K562 (cell line): ENCODE results near the gene CCDC33. TPM values are rescaled to one million over a fixed set of nuclear protein-coding genes. Genes with fewer than 3 reads are reported as not detected.

Source experiments
- ATAC-seq: fragments of 200-7000 bp; cut with Tn5 transposase; 3 replicates; pipeline ENCODE4 v1.9.1; 2020; ENCODE audit warnings: moderate library complexity
- BruUV-seq: library from RNA; stranded (reverse); fragments of 400-500 nt; replicated peaks from 2 replicates; lab custom pipeline; 2021; lab: Mats Ljungman, UMichigan
- CTCF ChIA-PET: fragments of 300-600 bp; formaldehyde crosslinking; extraction: SDS; loops from one replicate; lab custom pipeline; 2021; ENCODE audit warnings: low intra/inter-chr PET ratio; lab: Yijun Ruan, JAX
- POLR2A ChIA-PET: fragments of 300-600, 350-650 bp; sonication (Branson Sonifier 250); formaldehyde crosslinking; extraction: SDS; loops from one replicate; lab custom pipeline; 2021; ENCODE audit warnings: antibody characterized with exemption, inconsistent platforms; lab: Yijun Ruan, JAX
- DNase-seq, 4 experiments: peaks; one replicate each; pipeline versions ENCODE4 v3.0.0 to v3.0.0-alpha.2; 2011 to 2018; ENCODE audit warnings: low spot score in 3 of 4, mixed read lengths in 3 of 4; ENCODE audit errors: extremely low read depth in 1 of 4
- FAIRE-seq: peaks from 2 replicates; lab custom pipeline; 2011; peaks lifted over from hg19 to GRCh38; lab: Jason Lieb, UNC
- H2AFZ ChIP-seq: 2 replicates; pipeline ENCODE4 v1.6.0; 2011; ENCODE audit warnings: low read depth, low read length, control low read depth, inconsistent platforms
- H3K27ac ChIP-seq: fragments of 200-600 bp; 3 replicates; pipeline ENCODE4 v1.8.0; 2011; ENCODE audit warnings: low read depth, mild to moderate bottlenecking, control low read depth, inconsistent platforms, low read length, moderate library complexity, mixed read lengths; ENCODE audit errors: extremely low read depth
- H3K27me3 ChIP-seq, 2 experiments: fragments of 300-600 bp in 1 of 2; 2 replicates in 1 of 2; 3 replicates in 1 of 2; pipeline versions ENCODE4 v1.6.0 to v1.8.0; 2011; ENCODE audit warnings: inconsistent platforms in 2 of 2, low read length in 2 of 2, mild to moderate bottlenecking in 1 of 2, mixed read lengths in 1 of 2, moderate library complexity in 1 of 2; ENCODE audit not compliant: control insufficient read depth in 2 of 2, insufficient read depth in 2 of 2
- H3K36me3 ChIP-seq: fragments of 300-600 bp; 3 replicates; pipeline ENCODE4 v1.8.0; 2011; ENCODE audit warnings: mild to moderate bottlenecking, low read length, inconsistent platforms; ENCODE audit not compliant: control insufficient read depth, insufficient read depth
- H3K4me1 ChIP-seq, 2 experiments: fragments of 200-600 bp in 1 of 2; replicated peaks in 1 of 2; 2 replicates in 1 of 2; 3 replicates in 1 of 2; pipeline versions ENCODE4 v1.5.1 to v1.8.0; 2011; ENCODE audit warnings: inconsistent platforms in 2 of 2, low read length in 2 of 2, mild to moderate bottlenecking in 1 of 2, mixed read lengths in 1 of 2, moderate library complexity in 1 of 2; ENCODE audit not compliant: control insufficient read depth in 2 of 2, insufficient read depth in 2 of 2
- H3K4me2 ChIP-seq: 2 replicates; pipeline ENCODE4 v1.6.1; 2011; ENCODE audit warnings: low read length, control low read depth, inconsistent platforms, mixed read lengths; ENCODE audit not compliant: insufficient read depth
- H3K4me3 ChIP-seq: fragments of 200-600 bp; sonication (generic), shearing (Covaris generic); 2 replicates; pipeline ENCODE4 v1.5.1; 2016; ENCODE audit warnings: control low read depth, inconsistent platforms
- H3K79me2 ChIP-seq: fragments of 200-600 bp; 3 replicates; pipeline ENCODE4 v1.8.0; 2011; ENCODE audit warnings: low read length, inconsistent platforms; ENCODE audit not compliant: control insufficient read depth, insufficient read depth
- H3K9ac ChIP-seq, 2 experiments: 2 replicates each; pipeline versions ENCODE4 v1.6.0 to v1.6.1; 2011; ENCODE audit warnings: low read depth in 2 of 2, low read length in 2 of 2, control low read depth in 1 of 2, inconsistent platforms in 1 of 2, mild to moderate bottlenecking in 1 of 2, mixed read lengths in 1 of 2; ENCODE audit not compliant: insufficient read depth in 1 of 2
- H3K9me1 ChIP-seq: one replicate; pipeline ENCODE4 v1.6.0; 2011; ENCODE audit warnings: inconsistent platforms, mild to moderate bottlenecking, low read length, moderate library complexity; ENCODE audit not compliant: control insufficient read depth, insufficient read depth
- H3K9me3 ChIP-seq: replicated peaks from 2 replicates; pipeline ENCODE4 v1.5.1; 2011; ENCODE audit warnings: low read depth, low read length, inconsistent platforms; ENCODE audit not compliant: control insufficient read depth, insufficient read depth
- H4K20me1 ChIP-seq: replicated peaks from 2 replicates; pipeline ENCODE4 v1.6.1; 2011; ENCODE audit warnings: low read length, inconsistent platforms, mixed read lengths; ENCODE audit not compliant: control insufficient read depth, insufficient read depth
- AFF4 ChIP-seq: sonication (generic); formaldehyde crosslinking; IDR thresholded peaks from 2 replicates; pipeline ENCODE4 v1.8.0; 2023; ENCODE audit warnings: mild to moderate bottlenecking, missing genetic modification reagents
- IRF1 ChIP-seq: sonication (generic); formaldehyde crosslinking; IDR thresholded peaks from 2 replicates; pipeline ENCODE4 v1.8.0; 2022; ENCODE audit warnings: missing genetic modification reagents, mild to moderate bottlenecking, borderline replicate concordance
- WGBS: fragments of 100-300 bp; shearing (Covaris generic); methylation state at CpG from one replicate; pipeline ENCODE4 v1.1.6; 2016; ENCODE audit warnings: low coverage, mixed read lengths; ENCODE audit not compliant: insufficient coverage; ENCODE audit errors: missing lambda C conversion rate; 5-methylcytosine and 5-hydroxymethylcytosine counted together
- in situ Hi-C: fragments of 300-500 bp; cut with MboI; formaldehyde crosslinking; loops from 4 replicates; pipeline ENCODE4 v1.15.0; 2018; ENCODE audit warnings: inconsistent platforms, mixed read lengths
- intact Hi-C: fragments of 100-400 bp; cut with micrococcal nuclease; formaldehyde crosslinking; loops from 2 replicates; pipeline ENCODE4 v1.14.2; 2022
- polyA plus RNA-seq, 8 experiments: library from polyadenylated mRNA; depleted of rRNA in 4 of 8; stranded (reverse) in 5 of 8; unstranded in 3 of 8; fragments of >200 nt; fragmentation: Nextera tagmentation in 2 of 8; fragmentation: Illumina TruSeq in 1 of 8; extraction: Ambion mirVana in 2 of 8; extraction: Trizol in 1 of 8; gene quantifications; 2 replicates each; pipeline versions ENCODE4 v1.2.1 to v1.2.3, GENCODE V29; 2011 to 2014; ENCODE audit warnings: inconsistent platforms in 1 of 8, missing spikeins in 1 of 8
- total RNA-seq, 7 experiments: library from RNA; depleted of rRNA in 6 of 7; stranded (reverse); fragments of >200 nt in 6 of 7; fragmentation: Illumina TruSeq in 2 of 7; extraction: Trizol in 2 of 7; gene quantifications; 2 replicates each; pipeline versions ENCODE4 v1.2.1 to v1.2.3, GENCODE V29; 2011 to 2021; ENCODE audit warnings: low replicate concordance in 1 of 7
- TF ChIP-seq, protein P1 (sequence below): fragments of 200-800 bp; sonication (Bioruptor generic); IDR thresholded peaks from 2 replicates; pipeline ENCODE4 v1.6.1; 2016; ENCODE audit warnings: missing genetic modification characterization, missing compliant biosample characterization
- TF ChIP-seq, protein P2 (sequence below): fragments of 450-650 bp; conservative IDR thresholded peaks from 2 replicates; pipeline ENCODE4 v1.6.1; 2016; ENCODE audit warnings: missing genetic modification characterization, low read depth, mild to moderate bottlenecking, missing compliant biosample characterization, moderate library complexity

Gene CCDC33
- total and polyA plus RNA-seq, 9 of the 15 experiments (the other 6 are each of a cell fraction or from before 2014, with no cell fraction given): 0.08 to 1.1 (median 0.15) TPM; not detected in 4

DNA sequence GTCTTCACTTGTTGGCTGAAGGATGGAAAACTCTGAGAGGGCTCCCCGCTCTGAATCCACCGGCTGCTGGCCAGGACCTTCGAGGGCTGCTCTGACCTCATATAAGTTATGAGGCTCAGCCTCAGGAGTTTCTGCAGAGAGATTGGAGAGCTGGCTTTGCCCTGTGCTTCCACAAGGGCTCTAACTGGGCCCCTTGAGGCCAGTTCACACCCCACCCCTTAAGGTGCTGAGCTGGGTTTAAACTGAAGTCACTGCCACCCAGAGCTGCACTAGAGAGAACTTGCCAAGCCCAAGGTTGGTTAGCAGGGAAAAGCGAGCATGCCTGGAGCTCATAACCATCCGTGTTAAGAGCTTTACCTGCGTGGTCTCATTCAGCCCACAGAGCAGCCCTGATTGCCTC is 2.8 kb upstream of the CCDC33 start:
- Histone ChIP-seq H3K4me3 (no peak overlapping the region), H3K36me3 (no peaks in the 10 kb centered on the region), H3K79me2 (no peaks in the 10 kb centered on the region), H3K9me1 (no peaks in the 10 kb centered on the region), H3K27ac (no peak overlapping the region), H3K27me3 (peaks cover 16 to 54% of the 10 kb centered on the region in 2 experiments), H3K4me2 (no peak overlapping the region), H3K9me3 (no peaks in the 10 kb centered on the region), H3K4me1 (no peaks in the 10 kb centered on the region), H4K20me1 (peaks cover under 1% of the 10 kb centered on the region), H3K9ac (no peak overlapping the region), H2AFZ (no peak overlapping the region)
- no peak for DNase-seq
- ChIA-PET CTCF (no interaction called here), POLR2A (interaction anchor here (0.7 to 1.7 kb wide), 4 partner anchors 9 to 83 kb away, joined by 3 to 5 read pairs (median 4); no protein-coding TSS in a partner anchor)
- ATAC-seq: no peak
- no peak for FAIRE-seq
- intact Hi-C loops (no loop called here), in situ Hi-C loops (no loop called here)
- no peak for TF ChIP-seq IRF1 (CRISPR knock-in tag)
- TF ChIP-seq, protein P1, sequence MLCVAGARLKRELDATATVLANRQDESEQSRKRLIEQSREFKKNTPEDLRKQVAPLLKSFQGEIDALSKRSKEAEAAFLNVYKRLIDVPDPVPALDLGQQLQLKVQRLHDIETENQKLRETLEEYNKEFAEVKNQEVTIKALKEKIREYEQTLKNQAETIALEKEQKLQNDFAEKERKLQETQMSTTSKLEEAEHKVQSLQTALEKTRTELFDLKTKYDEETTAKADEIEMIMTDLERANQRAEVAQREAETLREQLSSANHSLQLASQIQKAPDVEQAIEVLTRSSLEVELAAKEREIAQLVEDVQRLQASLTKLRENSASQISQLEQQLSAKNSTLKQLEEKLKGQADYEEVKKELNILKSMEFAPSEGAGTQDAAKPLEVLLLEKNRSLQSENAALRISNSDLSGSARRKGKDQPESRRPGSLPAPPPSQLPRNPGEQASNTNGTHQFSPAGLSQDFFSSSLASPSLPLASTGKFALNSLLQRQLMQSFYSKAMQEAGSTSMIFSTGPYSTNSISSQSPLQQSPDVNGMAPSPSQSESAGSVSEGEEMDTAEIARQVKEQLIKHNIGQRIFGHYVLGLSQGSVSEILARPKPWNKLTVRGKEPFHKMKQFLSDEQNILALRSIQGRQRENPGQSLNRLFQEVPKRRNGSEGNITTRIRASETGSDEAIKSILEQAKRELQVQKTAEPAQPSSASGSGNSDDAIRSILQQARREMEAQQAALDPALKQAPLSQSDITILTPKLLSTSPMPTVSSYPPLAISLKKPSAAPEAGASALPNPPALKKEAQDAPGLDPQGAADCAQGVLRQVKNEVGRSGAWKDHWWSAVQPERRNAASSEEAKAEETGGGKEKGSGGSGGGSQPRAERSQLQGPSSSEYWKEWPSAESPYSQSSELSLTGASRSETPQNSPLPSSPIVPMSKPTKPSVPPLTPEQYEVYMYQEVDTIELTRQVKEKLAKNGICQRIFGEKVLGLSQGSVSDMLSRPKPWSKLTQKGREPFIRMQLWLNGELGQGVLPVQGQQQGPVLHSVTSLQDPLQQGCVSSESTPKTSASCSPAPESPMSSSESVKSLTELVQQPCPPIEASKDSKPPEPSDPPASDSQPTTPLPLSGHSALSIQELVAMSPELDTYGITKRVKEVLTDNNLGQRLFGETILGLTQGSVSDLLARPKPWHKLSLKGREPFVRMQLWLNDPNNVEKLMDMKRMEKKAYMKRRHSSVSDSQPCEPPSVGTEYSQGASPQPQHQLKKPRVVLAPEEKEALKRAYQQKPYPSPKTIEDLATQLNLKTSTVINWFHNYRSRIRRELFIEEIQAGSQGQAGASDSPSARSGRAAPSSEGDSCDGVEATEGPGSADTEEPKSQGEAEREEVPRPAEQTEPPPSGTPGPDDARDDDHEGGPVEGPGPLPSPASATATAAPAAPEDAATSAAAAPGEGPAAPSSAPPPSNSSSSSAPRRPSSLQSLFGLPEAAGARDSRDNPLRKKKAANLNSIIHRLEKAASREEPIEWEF: no peak
- TF ChIP-seq AFF4 (CRISPR knock-in tag): no peak
- TF ChIP-seq, protein P2, sequence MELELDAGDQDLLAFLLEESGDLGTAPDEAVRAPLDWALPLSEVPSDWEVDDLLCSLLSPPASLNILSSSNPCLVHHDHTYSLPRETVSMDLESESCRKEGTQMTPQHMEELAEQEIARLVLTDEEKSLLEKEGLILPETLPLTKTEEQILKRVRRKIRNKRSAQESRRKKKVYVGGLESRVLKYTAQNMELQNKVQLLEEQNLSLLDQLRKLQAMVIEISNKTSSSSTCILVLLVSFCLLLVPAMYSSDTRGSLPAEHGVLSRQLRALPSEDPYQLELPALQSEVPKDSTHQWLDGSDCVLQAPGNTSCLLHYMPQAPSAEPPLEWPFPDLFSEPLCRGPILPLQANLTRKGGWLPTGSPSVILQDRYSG: no peak
- WGBS: 1% methylated on average over 6 of the region's 6 CpGs
- BruUV-seq: no TSS peak
